SK-N-SH (cell line): ENCODE data around the gene TMIE. TPM values are rescaled to one million over a fixed set of nuclear protein-coding genes. Genes with fewer than 3 reads are reported as not detected.

ENCODE experiments used
- CTCF ChIA-PET: fragments of 300-600, 350-600 bp; formaldehyde crosslinking; extraction: SDS; loops from one replicate; lab custom pipeline; 2021; lab: Yijun Ruan, JAX
- POLR2A ChIA-PET: fragments of 350-600 bp; sonication (Branson Sonifier 250); formaldehyde crosslinking; extraction: SDS; loops from one replicate; lab custom pipeline; 2020; ENCODE audit warnings: antibody characterized with exemption, inconsistent platforms; lab: Yijun Ruan, JAX
- DNase-seq: peaks from one replicate; pipeline ENCODE4 v3.0.0; 2012
- H2AFZ ChIP-seq: fragments of 200-600 bp; sonication (generic); 2 replicates; pipeline ENCODE4 v1.8.1; 2016; ENCODE audit warnings: antibody characterized with exemption, mild to moderate bottlenecking, low read depth
- H3F3A ChIP-seq: fragments of 200-600 bp; sonication (generic); replicated peaks from 2 replicates; pipeline ENCODE3; 2016; ENCODE audit warnings: antibody characterized with exemption, mild to moderate bottlenecking; ENCODE audit not compliant: insufficient read depth
- H3K27ac ChIP-seq, 2 experiments: fragments of 200-500 bp in 1 of 2; fragments of 200-600 bp in 1 of 2; sonication (Bioruptor generic) in 1 of 2; sonication (generic), shearing (Covaris generic) in 1 of 2; 2 replicates each; pipeline versions ENCODE4 v1.5.1 to v1.6.1; 2014 to 2016; ENCODE audit warnings: low read depth in 2 of 2, inconsistent platforms in 1 of 2, low read length in 1 of 2, mild to moderate bottlenecking in 1 of 2, mixed read lengths in 1 of 2
- H3K27me3 ChIP-seq: fragments of 200-600 bp; sonication (generic), shearing (Covaris generic); 2 replicates; pipeline ENCODE4 v1.6.1; 2016; ENCODE audit warnings: mixed run types; ENCODE audit not compliant: insufficient read depth
- H3K36me3 ChIP-seq, 2 experiments: fragments of 200-500 bp in 1 of 2; fragments of 200-600 bp in 1 of 2; sonication (Bioruptor generic) in 1 of 2; sonication (generic) in 1 of 2; replicated peaks in 1 of 2; 2 replicates each; pipeline versions ENCODE3 to v1.5.1; 2014 to 2016; ENCODE audit warnings: low read length in 1 of 2, mild to moderate bottlenecking in 1 of 2; ENCODE audit not compliant: insufficient read depth in 2 of 2, control insufficient read depth in 1 of 2
- H3K4me1 ChIP-seq, 2 experiments: fragments of 200-500 bp in 1 of 2; fragments of 200-600 bp in 1 of 2; sonication (Bioruptor generic) in 1 of 2; sonication (generic), shearing (Covaris generic) in 1 of 2; 2 replicates each; pipeline versions ENCODE4 v1.5.1 to v1.6.1; 2014 to 2016; ENCODE audit warnings: low read depth in 1 of 2, low read length in 1 of 2, mixed run types in 1 of 2; ENCODE audit not compliant: insufficient read depth in 2 of 2, control insufficient read depth in 1 of 2
- H3K4me2 ChIP-seq: fragments of 200-600 bp; sonication (generic), shearing (Covaris generic); 2 replicates; pipeline ENCODE4 v1.6.1; 2017; ENCODE audit warnings: mixed run types
- H3K4me3 ChIP-seq, 2 experiments: fragments of 200-500 bp in 1 of 2; fragments of 200-600 bp in 1 of 2; sonication (Bioruptor generic) in 1 of 2; sonication (generic), shearing (Covaris generic) in 1 of 2; 2 replicates each; pipeline versions ENCODE4 v1.5.1 to v1.8.1; 2014 to 2016; ENCODE audit warnings: low read depth in 2 of 2, inconsistent platforms in 1 of 2, low read length in 1 of 2, mild to moderate bottlenecking in 1 of 2, mixed read lengths in 1 of 2, moderate library complexity in 1 of 2
- H3K79me2 ChIP-seq: fragments of 200-600 bp; sonication (generic); 2 replicates; pipeline ENCODE4 v1.8.1; 2017; ENCODE audit warnings: mild to moderate bottlenecking; ENCODE audit not compliant: insufficient read depth
- H3K9ac ChIP-seq: fragments of 200-600 bp; sonication (generic); 2 replicates; pipeline ENCODE4 v1.6.1; 2017; ENCODE audit warnings: mixed run types
- H3K9me2 ChIP-seq: fragments of 200-600 bp; sonication (generic); 2 replicates; pipeline ENCODE4 v1.6.1; 2017; ENCODE audit warnings: mixed run types
- H3K9me3 ChIP-seq: fragments of 200-600 bp; sonication (generic); 2 replicates; pipeline ENCODE4 v1.6.1; 2017; ENCODE audit warnings: mixed run types, mild to moderate bottlenecking, moderate library complexity
- H4K20me1 ChIP-seq: fragments of 200-600 bp; sonication (generic); 2 replicates; pipeline ENCODE4 v1.6.1; 2017; ENCODE audit warnings: mild to moderate bottlenecking, mixed run types; ENCODE audit not compliant: insufficient read depth
- FOSL2 ChIP-seq: IDR thresholded peaks from 2 replicates; pipeline ENCODE4 v1.4.0; 2012; ENCODE audit warnings: low read depth, mild to moderate bottlenecking, moderate library complexity, borderline replicate concordance
- FOXJ3 ChIP-seq: sonication (generic); formaldehyde crosslinking; IDR thresholded peaks from 2 replicates; pipeline ENCODE4 v1.5.1; 2020; ENCODE audit warnings: mild to moderate bottlenecking, missing genetic modification reagents
- FOXM1 ChIP-seq: IDR thresholded peaks from 2 replicates; pipeline ENCODE4 v1.4.0; 2012; ENCODE audit warnings: low read depth, mild to moderate bottlenecking
- GABPA ChIP-seq: IDR thresholded peaks from 2 replicates; pipeline ENCODE4 v1.4.0; 2012; ENCODE audit warnings: low read depth, mild to moderate bottlenecking
- POLR2AphosphoS5 ChIP-seq: IDR thresholded peaks from 2 replicates; pipeline ENCODE4 v1.6.1; 2012; ENCODE audit warnings: low read depth, low read length
- RAD21 ChIP-seq: IDR thresholded peaks from 2 replicates; pipeline ENCODE4 v1.6.1; 2012; ENCODE audit warnings: mild to moderate bottlenecking, low read length
- RCOR1 ChIP-seq: fragments of 150-350 bp; IDR thresholded peaks from 2 replicates; pipeline ENCODE4 v1.6.1; 2017; ENCODE audit warnings: antibody characterized with exemption, low read length
- RXRA ChIP-seq: IDR thresholded peaks from 2 replicates; pipeline ENCODE4 v1.4.0; 2012; ENCODE audit warnings: low read depth, mild to moderate bottlenecking, borderline replicate concordance
- SMC3 ChIP-seq: IDR thresholded peaks from 2 replicates; pipeline ENCODE4 v1.6.1; 2012; ENCODE audit warnings: low read depth, low read length, improper control_type of control experiment
- TCF12 ChIP-seq: IDR thresholded peaks from 2 replicates; pipeline ENCODE4 v1.4.0; 2012
- TEAD4 ChIP-seq: IDR thresholded peaks from 2 replicates; pipeline ENCODE4 v1.4.0; 2012; ENCODE audit warnings: mild to moderate bottlenecking, borderline replicate concordance; ENCODE audit not compliant: insufficient read depth
- YY1 ChIP-seq: IDR thresholded peaks from 2 replicates; pipeline ENCODE4 v1.4.0; 2012; ENCODE audit warnings: low read depth, mild to moderate bottlenecking
- WGBS: methylation state at CpG from one replicate; pipeline ENCODE4 v1.1.6; 2017; ENCODE audit warnings: low lambda C conversion rate; 5-methylcytosine and 5-hydroxymethylcytosine counted together
- polyA plus RNA-seq, 3 experiments: library from polyadenylated mRNA; depleted of rRNA; stranded (reverse); fragments of >200 nt; gene quantifications; 2 replicates each; pipeline ENCODE4 v1.2.3, GENCODE V29; 2012
- TF ChIP-seq, protein P1 (sequence below): fragments of 150-350 bp; IDR thresholded peaks from 2 replicates; pipeline ENCODE4 v1.6.1; 2016; ENCODE audit warnings: mild to moderate bottlenecking, low read depth, low read length
- TF ChIP-seq, protein P2 (sequence below): IDR thresholded peaks from 2 replicates; pipeline ENCODE4 v1.6.1; 2012; ENCODE audit warnings: mild to moderate bottlenecking, low read depth, low read length, moderate library complexity
- TF ChIP-seq, protein P3 (sequence below): IDR thresholded peaks from 2 replicates; pipeline ENCODE4 v1.4.0; 2012; ENCODE audit warnings: low read depth
- TF ChIP-seq, protein P4 (sequence below): fragments of 200-600 bp; sonication (generic); IDR thresholded peaks from 2 replicates; pipeline ENCODE4 v1.6.1; 2017; ENCODE audit warnings: antibody characterized with exemption, mild to moderate bottlenecking, moderate library complexity
- TF ChIP-seq, protein P5 (sequence below): IDR thresholded peaks from 2 replicates; pipeline ENCODE4 v1.4.0; 2012; ENCODE audit warnings: low read depth, borderline replicate concordance

Gene TMIE
- polyA plus RNA-seq, 1 of the 3 experiments (the other 2 are of a cell fraction) = 0.03 TPM

DNA sequence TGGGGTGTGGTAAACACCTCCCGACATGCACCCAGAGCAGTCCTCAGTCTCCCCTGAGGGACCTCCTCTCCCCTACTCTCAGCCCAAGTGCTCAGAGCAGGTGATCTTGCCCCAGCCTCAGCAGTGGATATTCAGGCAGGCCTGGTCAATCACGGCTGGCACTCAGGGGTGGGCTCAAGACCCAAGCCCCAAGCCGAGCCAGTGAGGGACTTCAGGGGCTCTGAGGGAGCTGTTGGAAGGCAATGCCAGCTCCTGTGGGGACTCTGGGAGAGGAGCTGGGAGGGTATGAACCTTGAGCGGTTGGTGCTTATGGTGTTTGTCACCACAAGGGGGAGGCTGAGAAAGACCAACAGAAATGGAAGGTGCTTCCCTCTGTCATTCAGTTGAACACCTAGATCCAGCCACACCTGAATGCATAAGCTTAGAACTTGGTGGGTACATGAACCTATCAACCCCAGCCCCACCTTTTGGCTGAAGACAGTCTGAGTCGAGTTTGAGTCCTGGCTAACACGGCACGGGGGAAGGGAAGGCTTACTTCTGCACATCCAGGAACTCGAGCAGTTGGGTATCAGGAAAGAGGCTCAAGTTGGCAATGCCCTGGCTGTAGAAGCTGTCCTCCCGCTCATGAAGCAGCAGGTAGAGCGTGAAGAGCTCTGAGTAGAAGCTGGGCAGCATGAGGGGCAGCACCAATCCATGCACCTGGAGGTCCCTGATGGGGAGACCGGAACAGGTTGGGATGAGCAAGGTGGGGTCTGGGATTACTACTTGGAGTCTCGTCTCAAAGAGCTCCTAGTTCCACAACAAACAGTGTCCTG, 27.0 kb upstream of the TMIE start:
- no peak overlapping the region for H3K4me3 ChIP-seq
- H3K27me3 ChIP-seq = no peaks in the 10 kb centered on the region
- H3K4me1 ChIP-seq = peaks cover 0 to 9% of the 10 kb centered on the region in 2 experiments; a peak in 1 of 4 replicates
- H2AFZ ChIP-seq = no peak overlapping the region
- H3K9me3 ChIP-seq = no peaks in the 10 kb centered on the region
- no peak for DNase-seq
- H3K9ac ChIP-seq = no peak overlapping the region
- POLR2A ChIA-PET = no interaction called here
- WGBS = 52% methylated on average over 3 of the region's 12 CpGs
- H3K27ac ChIP-seq = no peak overlapping the region
- H3K9me2 ChIP-seq = no peaks in the 10 kb centered on the region
- no peaks in the 10 kb centered on the region for H3F3A ChIP-seq
- H3K4me2 ChIP-seq = no peak overlapping the region
- no peaks in the 10 kb centered on the region for H4K20me1 ChIP-seq
- CTCF ChIA-PET = interaction anchor here (0.6 to 1.6 kb wide), 5 partner anchors 10 to 256 kb away, joined by 3 to 7 read pairs (median 3); no protein-coding TSS in a partner anchor
- 0 out of 2 replicates have a peak, but pooled peaks have one; percentile 6 for TF ChIP-seq SMC3
- no peak for TF ChIP-seq TCF12
- no peak for TF ChIP-seq RXRA
- TF ChIP-seq GABPA = no peak
- no peak for TF ChIP-seq TEAD4
- TF ChIP-seq, protein P1, sequence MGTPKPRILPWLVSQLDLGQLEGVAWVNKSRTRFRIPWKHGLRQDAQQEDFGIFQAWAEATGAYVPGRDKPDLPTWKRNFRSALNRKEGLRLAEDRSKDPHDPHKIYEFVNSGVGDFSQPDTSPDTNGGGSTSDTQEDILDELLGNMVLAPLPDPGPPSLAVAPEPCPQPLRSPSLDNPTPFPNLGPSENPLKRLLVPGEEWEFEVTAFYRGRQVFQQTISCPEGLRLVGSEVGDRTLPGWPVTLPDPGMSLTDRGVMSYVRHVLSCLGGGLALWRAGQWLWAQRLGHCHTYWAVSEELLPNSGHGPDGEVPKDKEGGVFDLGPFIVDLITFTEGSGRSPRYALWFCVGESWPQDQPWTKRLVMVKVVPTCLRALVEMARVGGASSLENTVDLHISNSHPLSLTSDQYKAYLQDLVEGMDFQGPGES = no peak
- no peaks in the 10 kb centered on the region for H3K79me2 ChIP-seq
- H3K36me3 ChIP-seq = no peaks in the 10 kb centered on the region

DNA sequence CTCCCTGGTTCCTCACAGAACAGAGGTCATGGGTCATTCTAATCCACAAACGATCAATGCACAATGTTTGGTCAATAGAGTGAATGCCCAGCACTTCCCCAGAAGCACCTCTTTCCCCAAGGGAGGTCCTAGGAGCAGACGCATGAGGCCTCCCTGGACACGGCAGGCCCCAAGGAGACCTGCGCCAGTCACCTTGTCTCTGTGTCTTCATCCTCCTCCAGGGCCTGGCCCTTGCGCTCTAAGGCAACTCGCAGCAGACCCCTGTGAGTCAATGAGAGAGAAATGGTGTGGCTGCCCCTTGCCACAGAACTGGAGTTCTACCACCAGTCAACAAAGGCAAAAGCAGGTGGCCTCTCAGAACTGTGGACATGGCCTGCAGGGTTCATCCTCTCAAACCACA, 25.8 kb upstream of the TMIE start:
- Histone ChIP-seq H2AFZ (no peak overlapping the region), H3K36me3 (no peaks in the 10 kb centered on the region), H4K20me1 (no peaks in the 10 kb centered on the region), H3K9me2 (no peaks in the 10 kb centered on the region), H3K4me2 (no peak overlapping the region), H3K27ac (no peak overlapping the region), H3F3A (no peaks in the 10 kb centered on the region), H3K27me3 (no peaks in the 10 kb centered on the region), H3K79me2 (no peaks in the 10 kb centered on the region), H3K4me3 (no peak overlapping the region)
- CTCF ChIA-PET = interaction anchor here (1.4 to 1.5 kb wide), 3 partner anchors 24 to 234 kb away, joined by 3 to 4 read pairs (median 3); no protein-coding TSS in a partner anchor
- no peak for DNase-seq
- no peak for TF ChIP-seq RAD21
- no peak for TF ChIP-seq FOXM1
- TF ChIP-seq TCF12 = no peak
- no peak for TF ChIP-seq YY1
- no peak for TF ChIP-seq RCOR1
- TF ChIP-seq, protein P2, sequence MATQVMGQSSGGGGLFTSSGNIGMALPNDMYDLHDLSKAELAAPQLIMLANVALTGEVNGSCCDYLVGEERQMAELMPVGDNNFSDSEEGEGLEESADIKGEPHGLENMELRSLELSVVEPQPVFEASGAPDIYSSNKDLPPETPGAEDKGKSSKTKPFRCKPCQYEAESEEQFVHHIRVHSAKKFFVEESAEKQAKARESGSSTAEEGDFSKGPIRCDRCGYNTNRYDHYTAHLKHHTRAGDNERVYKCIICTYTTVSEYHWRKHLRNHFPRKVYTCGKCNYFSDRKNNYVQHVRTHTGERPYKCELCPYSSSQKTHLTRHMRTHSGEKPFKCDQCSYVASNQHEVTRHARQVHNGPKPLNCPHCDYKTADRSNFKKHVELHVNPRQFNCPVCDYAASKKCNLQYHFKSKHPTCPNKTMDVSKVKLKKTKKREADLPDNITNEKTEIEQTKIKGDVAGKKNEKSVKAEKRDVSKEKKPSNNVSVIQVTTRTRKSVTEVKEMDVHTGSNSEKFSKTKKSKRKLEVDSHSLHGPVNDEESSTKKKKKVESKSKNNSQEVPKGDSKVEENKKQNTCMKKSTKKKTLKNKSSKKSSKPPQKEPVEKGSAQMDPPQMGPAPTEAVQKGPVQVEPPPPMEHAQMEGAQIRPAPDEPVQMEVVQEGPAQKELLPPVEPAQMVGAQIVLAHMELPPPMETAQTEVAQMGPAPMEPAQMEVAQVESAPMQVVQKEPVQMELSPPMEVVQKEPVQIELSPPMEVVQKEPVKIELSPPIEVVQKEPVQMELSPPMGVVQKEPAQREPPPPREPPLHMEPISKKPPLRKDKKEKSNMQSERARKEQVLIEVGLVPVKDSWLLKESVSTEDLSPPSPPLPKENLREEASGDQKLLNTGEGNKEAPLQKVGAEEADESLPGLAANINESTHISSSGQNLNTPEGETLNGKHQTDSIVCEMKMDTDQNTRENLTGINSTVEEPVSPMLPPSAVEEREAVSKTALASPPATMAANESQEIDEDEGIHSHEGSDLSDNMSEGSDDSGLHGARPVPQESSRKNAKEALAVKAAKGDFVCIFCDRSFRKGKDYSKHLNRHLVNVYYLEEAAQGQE = no peak
- TF ChIP-seq, protein P1 = no peak
- TF ChIP-seq GABPA = no peak
- TF ChIP-seq FOXJ3 (CRISPR knock-in tag) = no peak
- TF ChIP-seq POLR2AphosphoS5 = no peak
- TF ChIP-seq FOSL2 = no peak
- TF ChIP-seq, protein P3, sequence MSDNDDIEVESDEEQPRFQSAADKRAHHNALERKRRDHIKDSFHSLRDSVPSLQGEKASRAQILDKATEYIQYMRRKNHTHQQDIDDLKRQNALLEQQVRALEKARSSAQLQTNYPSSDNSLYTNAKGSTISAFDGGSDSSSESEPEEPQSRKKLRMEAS = no peak
- TF ChIP-seq, protein P4, sequence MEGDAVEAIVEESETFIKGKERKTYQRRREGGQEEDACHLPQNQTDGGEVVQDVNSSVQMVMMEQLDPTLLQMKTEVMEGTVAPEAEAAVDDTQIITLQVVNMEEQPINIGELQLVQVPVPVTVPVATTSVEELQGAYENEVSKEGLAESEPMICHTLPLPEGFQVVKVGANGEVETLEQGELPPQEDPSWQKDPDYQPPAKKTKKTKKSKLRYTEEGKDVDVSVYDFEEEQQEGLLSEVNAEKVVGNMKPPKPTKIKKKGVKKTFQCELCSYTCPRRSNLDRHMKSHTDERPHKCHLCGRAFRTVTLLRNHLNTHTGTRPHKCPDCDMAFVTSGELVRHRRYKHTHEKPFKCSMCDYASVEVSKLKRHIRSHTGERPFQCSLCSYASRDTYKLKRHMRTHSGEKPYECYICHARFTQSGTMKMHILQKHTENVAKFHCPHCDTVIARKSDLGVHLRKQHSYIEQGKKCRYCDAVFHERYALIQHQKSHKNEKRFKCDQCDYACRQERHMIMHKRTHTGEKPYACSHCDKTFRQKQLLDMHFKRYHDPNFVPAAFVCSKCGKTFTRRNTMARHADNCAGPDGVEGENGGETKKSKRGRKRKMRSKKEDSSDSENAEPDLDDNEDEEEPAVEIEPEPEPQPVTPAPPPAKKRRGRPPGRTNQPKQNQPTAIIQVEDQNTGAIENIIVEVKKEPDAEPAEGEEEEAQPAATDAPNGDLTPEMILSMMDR = no peak
- TF ChIP-seq, protein P5, sequence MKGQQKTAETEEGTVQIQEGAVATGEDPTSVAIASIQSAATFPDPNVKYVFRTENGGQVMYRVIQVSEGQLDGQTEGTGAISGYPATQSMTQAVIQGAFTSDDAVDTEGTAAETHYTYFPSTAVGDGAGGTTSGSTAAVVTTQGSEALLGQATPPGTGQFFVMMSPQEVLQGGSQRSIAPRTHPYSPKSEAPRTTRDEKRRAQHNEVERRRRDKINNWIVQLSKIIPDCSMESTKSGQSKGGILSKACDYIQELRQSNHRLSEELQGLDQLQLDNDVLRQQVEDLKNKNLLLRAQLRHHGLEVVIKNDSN = no peak
- TF ChIP-seq, all 33 proteins: peak for 0
- Histone ChIP-seq H3K9ac (no peak overlapping the region), H3K4me1 (peaks cover 0 to 9% of the 10 kb centered on the region in 2 experiments; a peak in 1 of 4 replicates), H3K9me3 (no peaks in the 10 kb centered on the region)
- 58% methylated on average over 3 of the region's 6 CpGs for WGBS
- POLR2A ChIA-PET = no interaction called here
